Activated CD8-positive, alpha-beta memory T cell treated with anti-CD3 and anti-CD28 coated beads for 1 hour (primary cell): Measurements from ENCODE around the gene JPT1.
"Not testable (repeated sequence)": the region's sequence is repeated elsewhere in the genome, so short reads cannot be mapped to it uniquely, and the experiment has no call there.

ENCODE experiments used
- DNase-seq, 2 donors: peaks; one replicate each; pipeline ENCODE4 v3.0.0-alpha.2; 2020; ENCODE audit warnings: low read depth in 1 of 2; ENCODE audit errors: extremely low read depth in 1 of 2

The JPT1 gene

DNA sequence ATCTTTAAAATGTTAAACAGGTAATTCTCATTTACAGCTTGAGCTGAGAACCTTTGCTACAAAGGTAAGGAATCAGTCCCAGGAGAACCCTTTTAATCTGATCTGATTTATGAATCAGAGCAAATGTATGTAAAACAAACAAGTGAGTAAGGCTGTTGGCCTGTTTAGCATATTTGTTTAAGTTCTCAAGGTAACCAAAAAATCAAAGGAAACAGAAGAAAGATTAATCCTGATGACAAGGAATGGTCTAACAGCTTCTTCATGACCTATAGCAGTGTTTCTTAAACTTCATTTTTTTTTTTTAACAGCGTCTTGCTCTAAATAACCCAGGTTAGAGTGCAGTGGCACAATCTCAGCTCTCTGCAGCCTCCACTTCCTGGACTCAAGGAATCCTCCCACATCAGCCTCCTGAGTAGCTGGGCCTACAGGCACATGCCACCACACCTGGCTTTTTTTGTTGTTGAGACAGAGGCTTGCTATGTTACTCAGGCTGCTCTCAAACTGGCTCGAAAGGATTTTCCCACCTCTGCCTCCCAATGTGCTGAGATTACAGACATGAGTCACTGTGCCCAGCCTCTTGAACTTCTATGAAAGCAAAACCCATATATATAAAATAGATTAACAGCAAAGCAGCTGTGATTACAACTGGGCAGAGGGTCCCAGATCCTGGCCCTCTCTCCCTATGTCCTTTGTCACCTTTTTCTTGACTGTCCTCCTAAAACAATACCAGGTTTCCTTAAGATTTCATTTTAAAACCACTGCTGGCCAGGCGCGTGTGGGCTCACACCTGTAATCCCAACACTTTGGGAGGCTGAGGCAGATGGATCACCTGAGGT is 5.1 kb upstream of the JPT1 start:
- no peak for DNase-seq

DNA sequence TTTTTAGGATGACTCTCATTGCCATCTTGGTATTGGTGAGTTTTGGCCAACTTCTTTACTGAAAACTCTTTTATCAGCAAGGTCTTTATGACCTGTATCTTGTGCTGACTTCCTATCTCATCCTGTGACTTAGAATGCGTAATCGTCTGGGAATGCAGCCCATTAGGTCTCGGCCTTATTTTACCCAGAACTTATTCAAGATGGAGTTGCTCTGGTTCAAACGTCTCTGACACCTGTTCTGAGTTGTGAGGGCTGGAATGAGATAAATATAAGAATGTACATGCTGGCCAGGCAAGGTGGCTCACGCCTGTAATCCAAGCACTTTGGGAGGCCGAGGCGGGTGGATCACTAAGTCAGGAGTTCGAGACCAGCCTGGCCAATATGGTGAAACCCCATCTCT is 4.2 kb upstream of the JPT1 start:
- not testable (repeated sequence) for DNase-seq

DNA sequence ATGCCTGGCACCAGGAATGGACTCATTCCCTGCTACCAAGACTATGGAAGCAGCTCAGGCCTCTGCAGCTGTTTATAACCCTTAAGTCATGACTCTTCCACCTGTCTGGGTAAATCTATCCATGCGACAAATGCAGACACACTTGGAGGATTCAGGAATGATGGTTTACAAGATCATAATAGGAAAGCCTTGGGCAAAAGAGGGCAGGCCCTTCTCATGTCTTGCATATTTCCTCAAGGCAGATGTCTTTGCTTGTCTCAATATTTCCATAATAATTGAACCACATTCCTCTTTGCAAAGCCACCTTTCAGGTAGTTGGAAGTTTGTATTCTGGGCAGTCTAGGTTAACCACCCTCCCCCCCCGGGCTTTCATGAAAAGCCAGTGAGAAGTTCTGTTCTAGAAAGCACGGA is 884 bp upstream of the JPT1 start:
- DNase-seq = no peak

DNA sequence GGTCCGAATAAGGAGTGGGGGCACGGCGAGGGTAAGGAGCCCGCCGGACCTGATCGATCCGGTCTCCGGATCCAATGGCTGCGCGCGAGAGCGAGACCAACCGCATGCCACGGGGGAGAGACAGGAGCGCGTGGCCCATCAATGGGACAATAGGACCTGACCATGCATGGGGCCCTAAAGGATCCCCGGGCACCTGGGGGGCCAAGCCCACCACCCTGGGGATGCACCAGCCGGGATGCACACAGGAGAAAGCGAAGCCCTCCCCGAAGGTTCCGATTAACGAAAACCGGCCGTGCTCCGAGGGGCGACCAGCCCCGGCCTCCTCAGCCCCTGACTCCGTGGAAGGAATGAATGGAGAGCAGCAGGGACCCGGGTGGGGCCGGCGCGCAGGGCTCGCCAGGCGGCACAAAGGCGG is 525 bp downstream of the JPT1 start:
- DNase-seq = no peak

DNA sequence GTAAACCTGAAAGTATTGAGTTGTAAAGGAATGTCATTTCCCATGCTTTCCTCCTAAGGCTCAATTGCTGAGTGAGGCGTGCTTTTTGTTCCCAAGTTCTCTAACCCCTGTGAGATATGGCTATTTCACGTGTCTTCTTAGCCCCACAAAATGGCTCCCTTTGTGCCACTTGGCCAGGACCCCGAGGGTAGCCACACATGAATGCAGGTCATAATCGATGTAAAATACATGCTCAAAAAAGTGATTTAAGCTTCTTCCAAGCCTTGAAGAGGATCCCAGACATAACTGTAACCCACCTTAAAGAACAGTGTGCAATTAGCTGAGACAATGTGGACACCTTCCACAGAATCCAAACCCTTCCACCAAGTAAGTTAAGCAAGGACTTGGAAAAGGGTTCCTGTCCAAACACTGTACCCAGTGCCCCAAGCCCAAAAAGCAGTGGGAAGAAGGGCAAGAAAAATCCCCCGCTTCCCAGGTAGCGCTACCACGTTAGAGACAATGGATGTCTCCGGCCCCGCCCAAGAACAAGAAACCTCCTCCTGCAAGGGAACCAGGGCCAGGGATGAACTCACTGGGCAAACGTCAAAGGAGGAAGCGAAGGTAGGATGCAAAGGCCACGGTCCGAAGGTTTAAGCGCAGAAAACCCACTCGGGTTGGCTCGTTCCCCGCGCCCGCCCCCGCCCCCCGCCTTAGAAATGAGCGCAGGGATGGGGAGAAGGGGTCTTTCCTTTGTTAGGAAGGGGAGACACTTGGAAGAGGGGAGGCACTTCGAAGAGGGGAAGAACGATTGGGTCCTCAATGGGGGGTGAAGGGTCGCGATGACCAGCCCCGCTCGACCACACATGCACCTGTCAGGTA is 1.2 kb downstream of the JPT1 start:
- DNase-seq = no peak

DNA sequence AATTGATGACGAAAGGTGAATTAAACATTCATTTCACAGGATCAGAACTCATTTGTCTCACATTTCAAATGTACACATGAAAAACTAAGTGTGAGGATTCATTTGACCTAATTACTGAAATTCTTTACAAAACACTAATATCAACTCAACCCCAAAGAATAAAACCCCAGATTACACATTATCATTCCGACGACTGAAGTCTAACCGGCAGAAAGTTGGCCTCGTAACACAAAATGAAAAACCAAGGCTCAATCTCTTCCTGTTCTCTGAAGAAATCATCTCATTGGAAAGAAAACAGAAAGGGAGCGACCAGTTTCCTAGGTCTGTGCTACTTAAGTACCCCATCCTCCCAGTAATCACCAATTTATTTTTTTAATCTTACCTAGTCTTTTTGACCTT is 1.8 kb downstream of the JPT1 start:
- DNase-seq = no peak

DNA sequence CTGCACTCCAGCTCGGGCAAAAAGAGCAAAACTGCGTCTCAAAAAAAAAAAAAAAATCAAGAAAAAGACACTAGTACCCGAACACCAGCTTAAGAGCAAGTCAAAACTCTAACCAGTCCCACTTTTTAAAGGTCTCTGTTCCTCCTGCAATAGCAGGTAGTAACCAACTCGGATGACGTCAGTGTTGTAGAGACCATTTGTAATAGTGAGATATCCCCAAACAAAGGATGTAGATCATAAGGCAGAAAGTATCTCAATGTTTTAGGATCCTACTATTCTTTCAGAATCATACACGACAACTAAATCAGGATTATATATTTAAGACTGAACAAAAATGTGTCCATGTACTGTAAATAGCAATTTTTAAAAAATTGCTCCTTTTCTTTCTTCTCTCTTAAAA is 2.4 kb downstream of the JPT1 start:
- DNase-seq = no peak

DNA sequence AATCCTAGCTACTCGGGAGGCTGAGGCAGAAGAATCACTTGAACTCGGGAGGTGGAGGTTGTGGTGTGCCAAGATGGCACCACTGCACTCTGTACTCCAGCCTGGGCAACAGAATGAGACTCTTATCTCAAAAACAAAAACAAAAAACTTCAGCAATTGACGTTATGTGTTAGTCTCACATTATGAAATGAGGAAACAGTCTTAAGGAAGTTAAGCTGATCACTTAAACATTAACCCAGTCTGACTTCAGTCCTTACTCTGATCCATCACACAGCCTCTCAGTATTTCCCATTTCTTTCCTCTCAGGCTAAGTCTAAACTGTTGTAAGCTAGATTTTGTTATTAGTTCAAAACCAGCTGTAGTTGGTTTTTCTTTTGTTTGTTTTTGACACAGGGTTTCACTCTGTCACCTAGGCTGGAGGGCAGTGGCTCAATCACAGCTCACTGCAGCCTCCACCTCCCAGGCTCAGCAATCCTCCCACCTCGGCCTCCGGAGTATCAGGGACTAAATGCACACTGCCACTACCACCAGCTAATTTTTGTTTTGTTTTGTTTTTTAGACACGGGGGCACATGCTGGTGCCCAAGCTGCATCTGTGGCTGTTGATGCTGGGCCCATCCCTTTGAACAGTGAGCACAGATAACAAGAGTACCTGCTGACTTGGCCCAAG is 6.3 kb downstream of the JPT1 start:
- no peak for DNase-seq

DNA sequence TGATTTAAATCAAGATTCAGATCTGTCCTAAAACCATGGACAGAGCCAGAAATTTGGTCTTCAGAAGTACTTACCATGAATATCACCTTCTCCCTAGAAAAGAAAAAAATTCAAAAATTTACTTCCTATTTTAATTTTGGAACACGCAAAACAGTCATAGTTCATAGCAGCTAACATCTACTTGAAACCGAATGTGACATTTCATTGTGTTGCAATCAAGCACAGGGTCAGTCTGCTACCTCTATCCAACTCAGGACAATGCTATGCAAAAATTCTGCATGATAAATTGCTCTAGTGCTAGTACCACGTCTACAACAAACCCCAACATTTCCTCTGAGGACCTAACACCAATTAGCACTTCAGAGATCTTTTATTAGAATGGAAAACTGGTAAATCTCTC is 7.7 kb downstream of the JPT1 start:
- no peak for DNase-seq

DNA sequence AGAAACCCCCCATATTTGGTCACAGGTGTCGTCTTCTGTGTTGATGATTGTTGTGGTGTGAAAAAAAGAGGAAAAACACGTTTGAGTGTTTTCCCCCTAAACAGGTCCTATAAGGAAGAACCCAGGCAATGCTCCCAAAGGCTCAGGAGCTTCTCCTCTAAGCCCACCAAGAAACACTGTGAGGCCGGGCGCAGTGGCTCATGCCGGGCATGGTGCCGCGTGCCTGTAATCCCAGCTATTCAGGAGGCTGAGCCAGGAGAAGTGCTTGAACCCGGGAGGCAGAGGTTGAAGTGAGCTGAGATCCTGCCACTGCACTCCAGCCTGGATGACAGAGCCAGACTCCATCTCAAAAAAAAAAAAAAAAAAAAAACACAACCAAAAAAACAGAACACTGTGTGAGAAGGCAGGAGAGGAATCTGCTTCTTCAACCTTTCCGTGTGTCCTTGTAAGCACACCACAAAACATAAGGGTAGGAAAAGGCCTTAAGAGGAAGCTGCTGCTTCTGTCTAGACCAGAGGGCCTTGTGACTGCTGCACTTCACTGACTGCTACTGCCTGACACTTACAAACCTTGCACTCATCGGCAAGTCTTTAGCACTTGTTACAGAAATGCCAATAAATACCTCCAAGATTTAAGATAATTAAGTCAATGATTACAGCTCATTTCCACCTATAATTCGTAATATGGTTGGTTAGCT is 9.3 kb downstream of the JPT1 start:
- no peak for DNase-seq

DNA sequence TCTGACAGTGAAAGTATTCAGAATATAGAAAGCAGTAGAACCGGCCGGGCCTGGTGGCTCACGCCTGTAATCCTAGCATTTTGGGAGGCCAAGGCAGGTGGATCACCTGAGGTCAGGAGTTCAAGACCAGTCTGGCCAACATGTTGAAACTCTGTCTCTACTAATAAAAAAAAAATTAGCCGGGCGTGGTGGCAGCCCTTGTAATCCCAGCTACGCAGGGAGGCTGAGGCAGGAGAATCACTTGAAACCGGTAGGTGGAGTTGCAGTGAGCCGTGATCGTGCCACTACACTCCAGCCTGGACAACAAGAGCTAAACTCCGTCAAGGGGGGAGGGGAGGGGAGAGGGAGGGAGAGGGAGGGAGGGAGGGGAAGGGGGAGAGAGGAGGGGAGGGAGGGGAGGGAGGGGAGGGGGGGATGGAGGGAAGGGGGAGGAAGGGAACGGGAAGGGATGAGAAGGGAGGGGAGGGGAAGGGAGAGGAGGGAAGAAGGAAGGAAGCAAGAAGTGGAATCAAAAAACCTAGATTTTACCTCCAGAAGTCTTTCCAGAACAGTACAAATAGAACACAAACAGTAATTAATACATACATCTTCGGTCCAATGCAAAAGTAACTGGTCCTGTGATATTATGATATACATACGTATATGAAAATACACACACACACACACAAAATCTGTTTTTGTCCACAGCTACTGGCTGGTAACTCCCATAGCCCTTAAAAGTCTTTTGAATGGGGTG is 11.9 kb downstream of the JPT1 start:
- no peak for DNase-seq

DNA sequence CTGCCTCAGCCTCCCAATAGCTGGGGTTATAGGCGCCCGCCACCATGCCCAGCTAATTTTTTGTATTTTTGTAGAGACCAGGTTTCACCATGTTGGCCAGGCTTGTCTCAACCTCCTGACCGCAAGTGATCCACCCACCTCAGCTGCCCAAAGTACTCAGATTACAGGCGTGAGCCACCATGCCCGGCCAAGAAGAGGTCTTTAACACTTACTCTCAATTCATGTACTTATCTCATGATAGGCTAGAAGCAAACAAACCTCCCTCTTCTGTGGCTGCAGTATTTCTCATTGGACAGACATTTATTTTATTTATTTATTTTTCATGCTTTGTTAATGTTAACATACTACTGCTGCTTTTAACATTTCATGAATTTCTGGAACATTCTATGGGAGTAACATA is 15.8 kb downstream of the JPT1 start:
- no peak for DNase-seq

DNA sequence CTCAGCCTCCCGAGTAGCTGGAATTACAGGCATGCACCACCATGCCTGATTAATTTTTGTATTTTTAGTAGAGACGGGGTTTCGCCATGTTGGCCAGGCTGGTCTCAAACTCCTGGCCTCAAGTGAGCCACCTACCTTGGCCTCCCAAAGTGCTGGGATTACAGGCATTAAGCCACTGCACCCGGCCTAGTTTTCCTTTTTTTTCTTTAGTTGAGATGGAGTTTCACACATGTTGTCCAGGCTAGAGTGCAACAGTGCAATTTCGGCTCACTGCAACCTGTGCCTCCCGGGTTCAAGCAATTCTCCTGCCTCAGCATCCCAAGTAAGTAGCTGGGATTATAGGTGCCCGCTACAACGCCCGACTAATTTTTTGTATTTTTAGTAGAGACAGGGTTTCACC is 16.6 kb downstream of the JPT1 start:
- DNase-seq = not testable (repeated sequence)

DNA sequence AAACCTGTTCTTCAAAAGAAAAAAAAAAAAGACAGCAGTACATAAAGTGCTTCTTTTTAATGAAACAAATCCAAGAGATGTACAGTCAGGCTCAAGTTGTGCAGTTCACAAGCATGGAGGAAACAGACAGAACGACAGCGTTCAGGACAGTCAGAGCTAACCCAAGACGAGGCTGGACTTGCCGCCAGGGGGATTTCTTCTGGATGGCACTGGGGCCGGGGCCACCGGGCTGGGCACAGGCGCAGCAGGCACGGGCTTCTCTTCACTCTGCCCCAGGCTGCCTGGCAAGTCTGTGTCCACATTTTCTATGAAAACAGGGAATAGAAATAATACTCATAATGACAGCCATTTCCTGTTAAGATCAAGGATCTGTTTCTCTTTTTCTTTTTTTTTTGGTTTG is 18.4 kb downstream of the JPT1 start:
- DNase-seq = no peak

DNA sequence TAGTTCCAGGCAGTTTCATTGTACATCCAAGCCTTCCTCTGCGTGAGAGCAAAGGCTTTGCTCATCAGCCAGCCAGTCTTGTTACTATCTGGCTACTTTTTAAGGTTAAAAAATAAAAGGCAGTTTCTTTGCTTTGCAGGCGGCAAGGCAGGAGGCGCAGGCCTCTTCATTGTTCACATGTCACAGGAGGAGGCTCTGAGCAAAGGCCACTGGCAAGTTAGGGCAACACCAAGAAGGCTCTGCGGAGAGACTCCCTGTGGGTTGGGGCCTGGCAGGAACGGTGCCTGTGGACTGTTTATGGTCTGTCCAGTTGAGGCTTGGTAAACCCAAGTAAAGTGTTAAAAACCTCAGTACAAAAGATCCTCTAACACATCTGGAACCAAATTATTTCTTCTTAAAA is 18.9 kb downstream of the JPT1 start:
- DNase-seq = no peak

DNA sequence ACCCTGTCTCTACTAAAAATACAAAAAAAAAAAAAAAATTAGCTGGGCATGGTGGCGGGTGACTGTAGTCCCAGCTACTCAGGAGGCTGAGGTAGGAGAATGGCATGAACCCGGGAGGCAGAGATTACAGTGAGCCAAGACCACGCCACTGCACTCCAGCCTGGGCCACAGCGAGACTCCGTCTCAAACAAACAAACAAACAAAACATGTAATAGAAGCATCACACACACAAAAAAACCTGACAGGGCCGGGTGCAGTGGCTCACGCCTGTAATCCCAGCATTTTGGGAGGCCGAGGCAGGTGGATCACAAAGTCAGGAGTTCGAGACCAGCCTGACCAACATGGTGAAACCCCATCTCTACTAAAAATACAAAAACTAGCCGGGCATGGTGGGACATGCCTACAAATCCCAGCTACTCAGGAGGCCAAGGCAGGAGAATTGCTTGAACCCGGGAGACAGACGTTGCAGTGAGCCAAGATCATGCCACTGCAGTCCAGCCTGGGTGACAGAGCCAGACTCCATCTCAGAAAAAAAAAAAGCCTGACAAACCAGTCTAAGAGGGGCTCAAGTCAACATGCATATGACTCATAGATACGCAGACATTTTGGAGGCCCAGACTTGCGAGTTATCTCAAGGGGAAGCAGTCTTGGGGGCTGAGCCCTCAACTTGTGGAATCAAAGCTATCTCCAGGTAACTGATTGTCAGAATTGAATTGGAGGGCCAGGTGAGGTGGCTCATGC is 20.5 kb downstream of the JPT1 start:
- DNase-seq = not testable (repeated sequence)

DNA sequence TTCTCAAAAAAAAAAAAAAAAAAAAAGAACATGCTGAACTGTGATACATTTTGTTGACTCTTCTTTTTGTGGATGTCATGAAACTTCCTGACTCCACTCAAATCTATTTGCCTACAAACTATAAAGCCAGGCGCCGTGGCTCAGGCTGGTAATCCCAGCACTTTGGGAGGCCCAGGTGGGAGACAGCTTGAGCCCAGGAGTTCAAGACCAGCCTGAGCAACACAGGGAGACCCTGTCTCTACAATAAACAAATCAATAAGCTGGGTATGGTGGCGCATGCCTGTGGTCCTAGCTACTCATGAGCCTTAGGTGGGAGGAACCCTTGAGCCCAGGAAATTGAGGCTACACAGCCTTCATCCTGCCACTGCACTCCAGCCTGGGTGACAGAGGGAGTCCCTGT is 21.3 kb downstream of the JPT1 start:
- DNase-seq = no peak

DNA sequence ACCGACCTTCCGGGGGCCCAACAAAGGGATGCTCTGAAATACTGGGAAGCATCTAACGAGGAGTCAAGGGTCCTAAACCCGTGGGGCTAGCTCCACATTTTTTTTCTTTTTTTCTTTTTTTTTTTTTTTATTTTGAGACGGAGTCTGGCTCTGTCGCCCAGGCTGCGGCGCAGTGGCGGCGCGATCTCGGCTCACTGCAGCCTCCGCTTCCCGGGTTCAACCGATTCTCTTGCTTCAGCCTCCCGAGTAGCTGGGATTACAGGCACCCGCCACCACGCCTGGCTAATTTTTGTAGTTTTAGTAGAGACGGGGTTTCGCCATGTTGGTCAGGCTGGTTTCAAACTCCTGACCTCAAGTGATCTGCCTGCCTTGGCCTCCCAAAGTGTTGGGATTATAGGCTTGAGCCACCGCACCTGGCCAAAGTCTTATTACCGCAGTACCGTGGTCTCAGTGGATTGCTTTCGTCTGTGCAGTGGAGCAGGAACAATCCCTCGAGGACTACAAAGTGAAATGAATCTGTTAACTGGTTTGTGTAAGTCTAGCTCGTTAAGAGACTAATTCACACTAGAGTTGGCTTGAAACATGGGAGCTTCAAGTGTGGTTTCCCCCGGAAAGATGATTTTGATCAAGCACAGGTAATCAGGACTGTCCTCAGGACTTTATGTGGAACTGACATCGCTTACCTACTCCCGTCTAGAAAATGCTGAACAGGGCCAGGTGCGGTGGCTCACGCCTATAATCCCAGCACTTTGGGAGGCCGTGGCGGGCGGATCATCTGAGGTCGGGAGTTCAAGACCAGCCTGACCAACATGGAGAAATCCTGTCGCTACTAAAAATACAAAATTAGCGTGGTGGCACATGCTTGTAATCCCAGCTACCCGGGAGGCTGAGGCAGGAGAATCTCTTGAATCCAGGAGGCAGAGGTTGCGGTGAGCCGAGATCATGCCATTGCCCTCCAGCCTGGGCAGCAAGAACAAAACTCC is 22.0 kb downstream of the JPT1 start:
- not testable (repeated sequence) for DNase-seq
